GM23338 (cell line): ENCODE data around the gene DIPK1A. TPM values are rescaled to one million over a fixed set of nuclear protein-coding genes. Genes with fewer than 3 reads are reported as not detected.

Source experiments
- ATAC-seq: fragments of 200-7000 bp; cut with Tn5 transposase; 3 replicates; pipeline ENCODE4 v1.9.1; 2020
- DNase-seq: peaks from one replicate; pipeline ENCODE4 v3.0.0-alpha.2; 2015; ENCODE audit warnings: low spot score
- H2AFZ ChIP-seq: fragments of 200-600 bp; sonication (generic); 2 replicates; pipeline ENCODE4 v1.8.0; 2016; ENCODE audit warnings: antibody characterized with exemption, mild to moderate bottlenecking, moderate library complexity
- H3F3A ChIP-seq: fragments of 200-600 bp; sonication (generic); replicated peaks from 2 replicates; pipeline ENCODE4 v1.8.0; 2017; ENCODE audit warnings: antibody characterized with exemption, mixed run types, low read depth
- H3K27ac ChIP-seq: fragments of 200-600 bp; sonication (generic); 2 replicates; pipeline ENCODE4 v1.6.1; 2016; ENCODE audit warnings: low read depth
- H3K27me3 ChIP-seq: fragments of 200-600 bp; sonication (generic); 2 replicates; pipeline ENCODE4 v1.8.0; 2016; ENCODE audit warnings: mild to moderate bottlenecking, mixed run types, moderate library complexity; ENCODE audit not compliant: insufficient read depth
- H3K36me3 ChIP-seq: fragments of 200-600 bp; sonication (generic); 2 replicates; pipeline ENCODE4 v1.8.0; 2016; ENCODE audit warnings: mild to moderate bottlenecking; ENCODE audit not compliant: insufficient read depth
- H3K4me1 ChIP-seq: fragments of 200-600 bp; sonication (generic); 2 replicates; pipeline ENCODE4 v1.8.0; 2016; ENCODE audit warnings: mild to moderate bottlenecking, moderate library complexity; ENCODE audit not compliant: insufficient read depth
- H3K4me2 ChIP-seq: fragments of 200-600 bp; sonication (generic); 2 replicates; pipeline ENCODE4 v1.7.1; 2017; ENCODE audit warnings: mixed run types
- H3K4me3 ChIP-seq: fragments of 200-600 bp; sonication (generic); 2 replicates; pipeline ENCODE4 v1.6.1; 2016; ENCODE audit warnings: mixed run types
- H3K79me2 ChIP-seq: fragments of 200-600 bp; sonication (generic); replicated peaks from 2 replicates; pipeline ENCODE4 v1.8.0; 2017; ENCODE audit warnings: mild to moderate bottlenecking; ENCODE audit not compliant: insufficient read depth
- H3K9me2 ChIP-seq: fragments of 200-600 bp; sonication (generic); 2 replicates; pipeline ENCODE4 v1.8.0; 2017; ENCODE audit not compliant: insufficient read depth
- H4K20me1 ChIP-seq: fragments of 200-600 bp; sonication (generic); replicated peaks from 2 replicates; pipeline ENCODE4 v1.8.0; 2017; ENCODE audit warnings: mild to moderate bottlenecking; ENCODE audit not compliant: insufficient read depth
- H3K27ac Mint-ChIP-seq: 2 replicates; pipeline ENCODE4 v1.8.0; 2020; ENCODE audit warnings: inconsistent platforms, mild to moderate bottlenecking, moderate library complexity, mixed read lengths
- H3K27me3 Mint-ChIP-seq: 3 replicates; pipeline ENCODE4 v1.8.0; 2022; ENCODE audit warnings: low read depth, mild to moderate bottlenecking, moderate library complexity, mixed read lengths, inconsistent platforms; ENCODE audit not compliant: insufficient read depth, poor library complexity
- H3K36me3 Mint-ChIP-seq: 3 replicates; pipeline ENCODE4 v1.8.0; 2021; ENCODE audit warnings: low read depth, mild to moderate bottlenecking, inconsistent platforms, moderate library complexity, mixed read lengths
- H3K4me1 Mint-ChIP-seq: 3 replicates; pipeline ENCODE4 v1.8.0; 2020; ENCODE audit warnings: mild to moderate bottlenecking, inconsistent platforms, mixed read lengths
- H3K4me3 Mint-ChIP-seq: 3 replicates; pipeline ENCODE4 v1.8.0; 2021; ENCODE audit warnings: moderate library complexity, mild to moderate bottlenecking, inconsistent platforms, mixed read lengths
- H3K9me3 Mint-ChIP-seq: 3 replicates; pipeline ENCODE4 v1.8.0; 2020; ENCODE audit warnings: moderate library complexity, mild to moderate bottlenecking, inconsistent platforms, mixed read lengths
- CREB1 ChIP-seq: fragments of 250-450 bp; sonication (Bioruptor Pico); IDR thresholded peaks from 2 replicates; pipeline ENCODE4 v1.5.0; 2020; ENCODE audit warnings: low read depth, mild to moderate bottlenecking, moderate library complexity
- CTCF ChIP-seq, 2 experiments: fragments of 200-600 bp in 1 of 2; sonication (generic) in 1 of 2; conservative IDR thresholded peaks; 2 replicates each; pipeline versions ENCODE4 v1.5.1 to v1.6.1; 2016 to 2017; ENCODE audit warnings: antibody characterized with exemption in 2 of 2, low read depth in 2 of 2, mild to moderate bottlenecking in 2 of 2, moderate library complexity in 1 of 2
- ETS1 ChIP-seq: IDR thresholded peaks from 2 replicates; pipeline ENCODE4 v1.6.1; 2016; ENCODE audit warnings: antibody characterized with exemption
- EZH2 ChIP-seq: fragments of 200-600 bp; sonication (generic); IDR thresholded peaks from one replicate; pipeline ENCODE4 v1.8.0; 2017; ENCODE audit warnings: antibody characterized with exemption, mild to moderate bottlenecking, low read depth; ENCODE audit not compliant: unreplicated experiment
- EZH2phosphoT487 ChIP-seq: fragments of 200-600 bp; sonication (generic); IDR thresholded peaks from one replicate; pipeline ENCODE4 v1.8.1; 2018; ENCODE audit warnings: antibody characterized with exemption; ENCODE audit not compliant: unreplicated experiment
- JUNB ChIP-seq: IDR thresholded peaks from one replicate; pipeline ENCODE4 v1.6.1; 2016; ENCODE audit warnings: antibody characterized with exemption; ENCODE audit not compliant: unreplicated experiment
- NANOG ChIP-seq: IDR thresholded peaks from 2 replicates; pipeline ENCODE4 v1.6.1; 2016; ENCODE audit warnings: antibody characterized with exemption, borderline replicate concordance
- POLR2AphosphoS5 ChIP-seq: IDR thresholded peaks from 2 replicates; pipeline ENCODE4 v1.6.1; 2016; ENCODE audit warnings: antibody characterized with exemption, low read depth
- REST ChIP-seq: IDR thresholded peaks from one replicate; pipeline ENCODE4 v1.6.1; 2018; ENCODE audit warnings: antibody characterized with exemption; ENCODE audit not compliant: unreplicated experiment
- STAT1 ChIP-seq: IDR thresholded peaks from one replicate; pipeline ENCODE4 v1.6.1; 2016; ENCODE audit warnings: antibody characterized with exemption; ENCODE audit not compliant: unreplicated experiment
- ZNF114 ChIP-seq: fragments of 250-450 bp; sonication (Bioruptor Pico); IDR thresholded peaks from 2 replicates; pipeline ENCODE4 v1.5.0; 2020; ENCODE audit warnings: mild to moderate bottlenecking, moderate library complexity
- ZNF331 ChIP-seq: fragments of 250-450 bp; sonication (Bioruptor Pico); IDR thresholded peaks from 2 replicates; pipeline ENCODE4 v1.5.0; 2020; ENCODE audit warnings: low read depth, mild to moderate bottlenecking, moderate library complexity
- ZNF462 ChIP-seq: fragments of 250-450 bp; sonication (Bioruptor Pico); IDR thresholded peaks from 2 replicates; pipeline ENCODE4 v1.5.0; 2020; ENCODE audit warnings: mild to moderate bottlenecking, moderate library complexity
- polyA plus RNA-seq: library from polyadenylated mRNA; unstranded; fragments of >200 nt; fragmentation: Nextera tagmentation; extraction: Ambion mirVana; gene quantifications from 2 replicates; pipeline ENCODE4 v1.2.1, GENCODE V29; 2016
- total RNA-seq: library from RNA; depleted of rRNA; stranded (reverse); fragments of >200 nt; shearing (Covaris generic); gene quantifications from 2 replicates; pipeline ENCODE4 v1.2.3, GENCODE V29; 2014

Gene DIPK1A
- total and polyA plus RNA-seq, 2 experiments from 2014 or later, result 4.8 to 6.1 TPM

GRCh38 chr1:92832537-92833114 is 128.6 kb downstream of the DIPK1A start:
- Mint-ChIP-seq H3K36me3 (peaks cover 58% of the 10 kb centered on the region), H3K27me3 (peaks cover 24% of the 10 kb centered on the region), H3K27ac (peak overlapping the region; percentile 100), H3K9me3 (no peaks in the 10 kb centered on the region), H3K4me1 (peaks cover 24% of the 10 kb centered on the region), H3K4me3 (peak overlapping the region; percentile 98)
- Histone ChIP-seq H2AFZ (no peak overlapping the region), H3K4me1 (peaks cover 22% of the 10 kb centered on the region), H3F3A (peaks cover 25% of the 10 kb centered on the region), H3K9me2 (no peaks in the 10 kb centered on the region), H3K4me2 (peak overlapping the region; percentile 83), H3K36me3 (peaks cover 51% of the 10 kb centered on the region), H4K20me1 (peaks cover 45% of the 10 kb centered on the region), H3K27me3 (no peaks in the 10 kb centered on the region), H3K4me3 (peak overlapping the region; percentile 88), H3K79me2 (peaks cover 58% of the 10 kb centered on the region), H3K27ac (peak overlapping the region; percentile 88)
- TF ChIP-seq ETS1, result no peak
- TF ChIP-seq CREB1, result no peak
- TF ChIP-seq ZNF462 (CRISPR knock-in tag), result no peak
- no peak for TF ChIP-seq NANOG
- no peak for TF ChIP-seq CTCF (conservative IDR thresholded peaks at IDR 0.05; ENCODE audit: low read depth in 2 of 2)
- no peak for TF ChIP-seq REST
- no peak for TF ChIP-seq JUNB
- TF ChIP-seq STAT1, result no peak
- TF ChIP-seq ZNF331 (CRISPR knock-in tag), result no peak
- no peak for TF ChIP-seq EZH2
- TF ChIP-seq EZH2phosphoT487, result no peak
- TF ChIP-seq POLR2AphosphoS5, result no peak
- no peak for TF ChIP-seq ZNF114 (CRISPR knock-in tag)
- ATAC-seq (peak; percentile 4; the same call in 2 of the 3 replicates), DNase-seq (no peak)
